Measurements from ENCODE around the gene GSN. TPM values are rescaled to one million over a fixed set of nuclear protein-coding genes. Genes with fewer than 3 reads are reported as not detected.

Gene GSN
- total RNA-seq: 1 to 10 TPM; 2.6 to 2.7 TPM
- 17.0 TPM for polyA plus RNA-seq (2013, experiment 1 of 2)
- polyA plus RNA-seq (2013, experiment 2 of 2): 19.8 TPM
- 1.3 to 30.1 (median 5.7) reads per million in 172 experiments for total RNA-seq

DNA sequence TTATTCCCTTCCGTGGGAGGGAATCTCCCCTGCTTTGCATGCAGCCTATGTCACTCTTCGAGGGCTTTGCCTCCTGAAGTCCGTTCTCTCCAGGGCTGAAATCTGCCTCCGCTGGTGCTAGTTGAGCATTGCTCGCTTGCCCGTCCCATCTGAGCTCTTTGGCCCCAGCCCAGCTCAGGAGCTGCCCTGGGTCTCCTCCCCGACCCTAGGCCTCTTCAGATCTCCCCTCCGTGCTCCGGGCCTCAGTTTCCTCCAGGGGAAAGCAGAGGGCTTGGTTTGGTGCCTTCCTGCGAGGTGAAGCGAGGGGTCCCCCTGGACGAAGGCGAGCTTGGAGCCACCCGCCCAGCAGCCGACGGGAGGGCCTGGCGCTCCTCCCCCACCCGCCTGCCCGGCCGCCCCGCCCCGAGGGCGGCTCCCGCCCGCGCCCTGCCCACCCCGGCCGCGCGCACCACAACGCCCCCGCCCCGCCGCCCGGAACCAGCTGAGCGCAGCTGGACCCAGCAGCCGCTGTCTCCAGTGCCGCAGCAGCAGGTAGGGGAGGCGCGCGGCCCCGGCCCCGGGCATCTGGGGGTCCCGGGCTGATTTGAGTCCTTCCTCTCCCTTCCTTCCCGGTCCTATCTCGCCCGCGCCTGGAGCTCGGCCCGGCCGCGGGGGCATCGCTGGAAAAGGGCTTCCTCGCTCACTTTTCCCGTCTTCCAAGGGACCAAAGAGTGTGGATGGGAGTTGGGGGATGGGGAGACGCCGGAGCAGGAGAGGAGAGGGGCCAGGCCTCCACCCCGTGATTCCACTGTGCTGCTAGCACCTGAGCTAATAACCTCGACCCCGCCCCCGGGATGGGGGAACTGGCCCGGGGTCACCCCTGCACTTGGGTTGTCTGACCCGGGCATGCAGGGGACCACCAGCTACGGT is at the start of gene GSN:
TSS of gene GSN (plus strand) at position 474 of the 909 bp plus-strand sequence. CDS start 33,810 bp downstream, outside the sequence.
- no peaks in the 10 kb centered on the region for H3K9me3 Mint-ChIP-seq
- peaks cover 19% of the 10 kb centered on the region for H3K4me1 ChIP-seq (ENCODE audit: insufficient read depth, low read length)
- ChIA-PET CTCF (interaction anchor here (2.6 kb wide), 1 partner anchor 10 kb away, joined by 11 read pairs; no protein-coding TSS in a partner anchor), POLR2A (no interaction called here)
- H3K36me3 Mint-ChIP-seq (ENCODE audit: low read depth): no peaks in the 10 kb centered on the region
- H3K4me3 ChIP-seq (ENCODE audit: low read length): peak within 1 kb of the TSS; percentile 69
- no peaks in the 10 kb centered on the region for H3K36me3 ChIP-seq (ENCODE audit: insufficient read depth, low read length)
- H3K9me3 ChIP-seq (ENCODE audit: control insufficient read depth in 1 of 2, insufficient read depth in 1 of 2, low read length in 2 of 2): no peaks in the 10 kb centered on the region
- no peak within 1 kb of the TSS for H3K27ac ChIP-seq (ENCODE audit: low read depth in 1 of 2, low read length in 2 of 2)
- DNase-seq (peak in 12 of 14 experiments; percentile 13 to 61 (median 48)), ATAC-seq (ENCODE audit: poor library complexity) (peak; percentile 88)
- intact Hi-C loops (cut with DNase I, micrococcal nuclease): no loop called here
- no peak within 1 kb of the TSS for H3K27ac Mint-ChIP-seq
- H3K4me3 Mint-ChIP-seq: peak within 1 kb of the TSS; percentile 88
- peaks cover 12% of the 10 kb centered on the region for H3K27me3 Mint-ChIP-seq
- peaks cover 0 to 12% of the 10 kb centered on the region in 2 experiments for H3K27me3 ChIP-seq (ENCODE audit: control insufficient read depth in 1 of 2, insufficient read depth in 2 of 2, low read length in 2 of 2)
- TF ChIP-seq, protein P1, sequence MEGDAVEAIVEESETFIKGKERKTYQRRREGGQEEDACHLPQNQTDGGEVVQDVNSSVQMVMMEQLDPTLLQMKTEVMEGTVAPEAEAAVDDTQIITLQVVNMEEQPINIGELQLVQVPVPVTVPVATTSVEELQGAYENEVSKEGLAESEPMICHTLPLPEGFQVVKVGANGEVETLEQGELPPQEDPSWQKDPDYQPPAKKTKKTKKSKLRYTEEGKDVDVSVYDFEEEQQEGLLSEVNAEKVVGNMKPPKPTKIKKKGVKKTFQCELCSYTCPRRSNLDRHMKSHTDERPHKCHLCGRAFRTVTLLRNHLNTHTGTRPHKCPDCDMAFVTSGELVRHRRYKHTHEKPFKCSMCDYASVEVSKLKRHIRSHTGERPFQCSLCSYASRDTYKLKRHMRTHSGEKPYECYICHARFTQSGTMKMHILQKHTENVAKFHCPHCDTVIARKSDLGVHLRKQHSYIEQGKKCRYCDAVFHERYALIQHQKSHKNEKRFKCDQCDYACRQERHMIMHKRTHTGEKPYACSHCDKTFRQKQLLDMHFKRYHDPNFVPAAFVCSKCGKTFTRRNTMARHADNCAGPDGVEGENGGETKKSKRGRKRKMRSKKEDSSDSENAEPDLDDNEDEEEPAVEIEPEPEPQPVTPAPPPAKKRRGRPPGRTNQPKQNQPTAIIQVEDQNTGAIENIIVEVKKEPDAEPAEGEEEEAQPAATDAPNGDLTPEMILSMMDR (IDR thresholded peaks at IDR 0.05): no peak
- H3K4me1 Mint-ChIP-seq (ENCODE audit: low read depth): peaks cover 12% of the 10 kb centered on the region

DNA sequence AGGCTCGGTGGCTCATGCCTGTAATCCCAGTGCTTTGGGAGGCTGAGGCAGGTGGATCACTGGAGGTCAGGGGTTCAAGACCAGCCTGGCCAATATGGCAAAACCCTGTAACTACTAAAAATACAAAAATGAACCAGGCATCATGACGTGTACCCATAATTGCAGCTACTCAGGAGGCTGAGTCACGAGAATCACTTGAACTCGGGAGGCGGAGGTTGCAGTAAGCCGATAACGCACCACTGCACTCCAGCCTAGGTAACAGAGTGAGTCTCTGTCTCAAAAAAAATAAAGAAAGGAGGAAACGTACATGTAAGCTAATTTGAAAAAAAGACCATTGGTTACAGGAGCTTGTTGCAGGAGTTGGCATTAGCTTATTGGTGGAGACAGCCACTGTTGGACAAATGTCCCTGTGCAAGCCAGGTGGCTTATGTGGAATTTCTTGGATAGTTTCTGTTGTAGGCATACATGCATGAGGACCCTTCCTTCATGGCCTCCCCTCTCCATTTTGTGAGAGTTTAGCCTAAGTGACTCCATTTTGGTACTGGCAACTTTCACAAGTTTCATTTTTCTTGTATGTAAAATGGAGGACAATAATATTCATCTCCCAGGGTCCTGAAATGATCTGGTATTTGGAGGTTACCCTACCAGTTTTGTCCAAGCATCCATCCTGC is 49.5 kb upstream of the GSN start:
- Histone ChIP-seq H3K9me3 (ENCODE audit: control insufficient read depth in 1 of 2, insufficient read depth in 1 of 2, low read length in 2 of 2) (no peaks in the 10 kb centered on the region), H3K27ac (ENCODE audit: low read depth in 1 of 2, low read length in 2 of 2) (no peak overlapping the region), H3K27me3 (ENCODE audit: control insufficient read depth in 1 of 2, insufficient read depth in 2 of 2, low read length in 2 of 2) (no peaks in the 10 kb centered on the region), H3K4me3 (ENCODE audit: low read length) (no peak overlapping the region), H3K4me1 (ENCODE audit: insufficient read depth, low read length) (no peaks in the 10 kb centered on the region), H3K36me3 (ENCODE audit: insufficient read depth, low read length) (no peaks in the 10 kb centered on the region)
- no peaks in the 10 kb centered on the region for H3K9me3 Mint-ChIP-seq
- H3K4me3 Mint-ChIP-seq: no peak overlapping the region
- H3K4me1 Mint-ChIP-seq (ENCODE audit: low read depth): no peaks in the 10 kb centered on the region
- DNase-seq (no peak), ATAC-seq (ENCODE audit: poor library complexity) (no peak)
- TF ChIP-seq, protein P1 (IDR thresholded peaks at IDR 0.05): no peak
- H3K27ac Mint-ChIP-seq: no peak overlapping the region
- intact Hi-C loops (cut with DNase I, micrococcal nuclease): no loop called here
- H3K36me3 Mint-ChIP-seq (ENCODE audit: low read depth): no peaks in the 10 kb centered on the region
- POLR2A ChIA-PET: no interaction called here
- no peaks in the 10 kb centered on the region for H3K27me3 Mint-ChIP-seq
- CTCF ChIA-PET: no interaction called here

DNA sequence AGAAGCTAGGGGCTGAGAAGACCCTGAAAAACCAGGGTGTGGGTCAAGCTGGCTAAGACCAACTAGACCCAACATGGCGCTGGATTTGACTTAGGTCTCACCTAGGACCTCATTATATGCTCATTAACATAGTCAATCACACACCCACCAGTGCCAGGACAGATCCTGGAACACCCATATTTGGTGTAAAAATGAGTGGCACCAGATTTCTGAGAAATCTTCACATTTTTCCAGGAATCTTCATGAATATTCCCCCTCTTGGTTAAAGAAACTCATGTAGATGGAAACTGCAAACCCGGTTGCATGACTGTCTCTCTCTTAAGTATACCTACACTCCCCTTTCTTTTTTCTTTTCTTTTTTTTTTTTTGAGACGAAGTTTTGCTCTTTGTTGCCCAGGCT is 48.4 kb upstream of the GSN start:
- Mint-ChIP-seq H3K27me3 (no peaks in the 10 kb centered on the region), H3K36me3 (ENCODE audit: low read depth) (no peaks in the 10 kb centered on the region), H3K27ac (no peak overlapping the region), H3K4me3 (no peak overlapping the region), H3K9me3 (no peaks in the 10 kb centered on the region), H3K4me1 (ENCODE audit: low read depth) (no peaks in the 10 kb centered on the region)
- Histone ChIP-seq H3K4me1 (ENCODE audit: insufficient read depth, low read length) (no peaks in the 10 kb centered on the region), H3K4me3 (ENCODE audit: low read length) (no peak overlapping the region), H3K27me3 (ENCODE audit: control insufficient read depth in 1 of 2, insufficient read depth in 2 of 2, low read length in 2 of 2) (no peaks in the 10 kb centered on the region), H3K27ac (ENCODE audit: low read depth in 1 of 2, low read length in 2 of 2) (no peak overlapping the region), H3K36me3 (ENCODE audit: insufficient read depth, low read length) (no peaks in the 10 kb centered on the region), H3K9me3 (ENCODE audit: control insufficient read depth in 1 of 2, insufficient read depth in 1 of 2, low read length in 2 of 2) (no peaks in the 10 kb centered on the region)
- TF ChIP-seq, protein P1 (IDR thresholded peaks at IDR 0.05): no peak
- POLR2A ChIA-PET: no interaction called here
- ATAC-seq (ENCODE audit: poor library complexity): no peak
- no peak for DNase-seq
- intact Hi-C loops (cut with DNase I, micrococcal nuclease): no loop called here
- CTCF ChIA-PET: no interaction called here

All from CD4-positive, alpha-beta T cell (primary cell).